Dendritic cell treated with granulocyte-macrophage colony-stimulating factor and Interleukin-4, amounts not matched to agents 40 ng/mL and 50 ng/mL, for 4 days (primary cell): ENCODE measurements around the gene OR1G1.
"Not testable (repeated sequence)": the region's sequence is repeated elsewhere in the genome, so short reads cannot be mapped to it uniquely, and the experiment has no call there.

ENCODE experiments used
- H3K27ac Mint-ChIP-seq: one replicate; pipeline ENCODE4 v1.8.0; 2022; ENCODE audit warnings: mild to moderate bottlenecking, mixed read lengths
- H3K27me3 Mint-ChIP-seq: one replicate; pipeline ENCODE4 v1.8.0; 2022; ENCODE audit warnings: mild to moderate bottlenecking, mixed read lengths
- H3K36me3 Mint-ChIP-seq: one replicate; pipeline ENCODE4 v1.8.0; 2022; ENCODE audit warnings: low read depth, mixed read lengths
- H3K4me1 Mint-ChIP-seq: one replicate; pipeline ENCODE4 v1.8.0; 2022; ENCODE audit warnings: low read depth, mixed read lengths
- H3K4me3 Mint-ChIP-seq: one replicate; pipeline ENCODE4 v1.8.0; 2022; ENCODE audit warnings: mild to moderate bottlenecking, moderate library complexity, mixed read lengths
- H3K9me3 Mint-ChIP-seq: one replicate; pipeline ENCODE4 v1.8.0; 2022; ENCODE audit warnings: mixed read lengths
- intact Hi-C: fragments of 100-400 bp; cut with micrococcal nuclease; formaldehyde crosslinking; loops from one replicate; pipeline ENCODE4 v1.15.0; 2022

OR1G1 gene

GRCh38 chr17:3127451-3127850, at the start of gene OR1G1:
Gene OR1G1, minus strand, starts transcription at chr17:3127551. Its CDS starts 0 bp downstream, at chr17:3127551.
- H3K27ac Mint-ChIP-seq = no peak within 1 kb of the TSS
- no peaks in the 10 kb centered on the region for H3K9me3 Mint-ChIP-seq
- H3K4me3 Mint-ChIP-seq = no peak within 1 kb of the TSS
- no peaks in the 10 kb centered on the region for H3K36me3 Mint-ChIP-seq
- intact Hi-C loops = no loop called here
- H3K27me3 Mint-ChIP-seq = peaks cover 22% of the 10 kb centered on the region
- no peaks in the 10 kb centered on the region for H3K4me1 Mint-ChIP-seq

GRCh38 chr17:3167574-3167973, 40.2 kb upstream of the OR1G1 start:
- Mint-ChIP-seq H3K27me3 (peaks cover 53% of the 10 kb centered on the region), H3K9me3 (peaks cover 24% of the 10 kb centered on the region), H3K4me1 (peaks cover 31% of the 10 kb centered on the region), H3K36me3 (no peaks in the 10 kb centered on the region), H3K27ac (no peak overlapping the region), H3K4me3 (no peak overlapping the region)
- intact Hi-C loops = no loop called here

- Mint-ChIP-seq H3K27ac (no peak overlapping the region), H3K9me3 (peaks cover 7% of the 10 kb centered on the region), H3K4me1 (peaks cover 25% of the 10 kb centered on the region), H3K4me3 (no peak overlapping the region), H3K27me3 (peaks cover 63% of the 10 kb centered on the region), H3K36me3 (no peaks in the 10 kb centered on the region)
- intact Hi-C loops = no loop called here
Measured at GRCh38 chr17:3157218-3157617, 29.9 kb upstream of the OR1G1 start.

GRCh38 chr17:3137494-3137893, 10.1 kb upstream of the OR1G1 start:
- H3K27me3 Mint-ChIP-seq = peaks cover 31% of the 10 kb centered on the region
- H3K9me3 Mint-ChIP-seq, H3K4me3 Mint-ChIP-seq, H3K4me1 Mint-ChIP-seq, intact Hi-C loops, H3K27ac Mint-ChIP-seq, H3K36me3 Mint-ChIP-seq: not testable (repeated sequence)

GRCh38 chr17:3104322-3104721, 23.0 kb downstream of the OR1G1 start, which contains the start of gene OR1D2:
Gene OR1D2, minus strand, starts transcription at chr17:3104422. Its CDS starts 11,426 bp downstream, at chr17:3092996.
- no peaks in the 10 kb centered on the region for H3K4me1 Mint-ChIP-seq

More at GRCh38 chr17:3104322-3104721, 23.0 kb downstream of the OR1G1 start, which contains the start of gene OR1D2:
- peaks cover 20% of the 10 kb centered on the region for H3K9me3 Mint-ChIP-seq
- H3K4me3 Mint-ChIP-seq = no peak within 1 kb of the TSS
- H3K36me3 Mint-ChIP-seq = no peaks in the 10 kb centered on the region
- peaks cover 22% of the 10 kb centered on the region for H3K27me3 Mint-ChIP-seq
- intact Hi-C loops = no loop called here
- H3K27ac Mint-ChIP-seq = no peak within 1 kb of the TSS
